NCI-H146 (cell line): ENCODE results near the gene RNU6-9.
A peak's percentile ranks its signal among the peaks of the same experiment; 100 is the strongest.
"Not testable (repeated sequence)": the region's sequence is repeated elsewhere in the genome, so short reads cannot be mapped to it uniquely, and the experiment has no call there.

ENCODE experiments used
- DNase-seq: peaks from one replicate; lab custom pipeline; 2025; lab: John Stamatoyannopoulos, UW

RNU6-9 gene

GRCh38 chr19:861756-862580, 31.3 kb upstream of the RNU6-9 start:
- peak; percentile 70 for DNase-seq

- DNase-seq = no peak
These were observed 30.5 kb upstream of the RNU6-9 start for GRCh38 chr19:862581-863314.

- DNase-seq = no peak
These were observed 30.0 kb upstream of the RNU6-9 start for GRCh38 chr19:863315-863620.

DNA sequence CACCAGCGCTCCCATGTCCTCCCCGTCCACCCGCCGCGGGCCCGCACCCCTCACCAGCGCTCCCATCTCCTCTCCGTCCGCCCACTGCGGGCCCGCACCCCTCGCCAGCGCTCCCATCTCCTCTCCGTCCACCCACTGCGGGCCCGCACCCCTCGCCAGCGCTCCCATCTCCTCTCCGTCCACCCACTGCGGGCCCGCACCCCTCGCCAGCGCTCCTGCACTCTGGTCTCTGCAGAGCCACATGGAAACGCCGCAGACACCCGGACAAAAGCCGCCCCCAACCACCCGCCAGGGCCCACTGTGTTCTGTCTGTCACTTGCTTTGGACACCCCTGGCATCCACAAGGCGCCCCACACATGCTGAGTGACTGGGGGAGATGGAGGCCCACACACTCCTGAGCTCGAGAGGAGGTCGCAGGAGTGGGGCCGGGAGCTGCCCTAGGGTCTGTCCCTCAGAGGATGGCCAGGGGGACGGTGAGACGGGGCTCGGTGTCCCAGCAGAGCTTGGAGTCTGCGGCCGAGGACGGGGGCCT, 26.4 kb upstream of the RNU6-9 start:
- no peak for DNase-seq

DNA sequence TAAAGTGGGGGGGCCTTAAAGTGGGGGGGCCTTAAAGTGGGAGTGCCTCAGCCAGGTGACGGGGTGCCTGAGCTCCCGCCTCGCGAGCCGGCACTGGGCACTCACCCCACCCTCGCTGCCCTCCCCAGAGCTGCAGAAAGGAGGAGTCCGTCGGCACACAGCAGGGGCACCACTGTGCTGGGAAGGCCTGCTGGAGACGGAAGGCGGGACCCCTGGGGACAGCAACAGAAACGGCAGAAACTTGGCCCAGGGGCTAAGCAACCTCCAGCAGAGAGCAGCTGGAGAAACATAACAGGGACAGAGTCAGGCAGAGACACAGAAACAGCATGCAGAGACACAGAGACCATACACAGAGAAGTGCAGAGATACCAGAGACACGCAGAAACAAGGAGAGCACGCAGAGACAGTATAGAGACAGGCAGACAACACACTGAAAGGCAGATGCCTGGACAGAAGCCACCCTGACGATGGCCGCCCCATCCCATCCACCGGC, 25.9 kb upstream of the RNU6-9 start:
- no peak for DNase-seq

DNA sequence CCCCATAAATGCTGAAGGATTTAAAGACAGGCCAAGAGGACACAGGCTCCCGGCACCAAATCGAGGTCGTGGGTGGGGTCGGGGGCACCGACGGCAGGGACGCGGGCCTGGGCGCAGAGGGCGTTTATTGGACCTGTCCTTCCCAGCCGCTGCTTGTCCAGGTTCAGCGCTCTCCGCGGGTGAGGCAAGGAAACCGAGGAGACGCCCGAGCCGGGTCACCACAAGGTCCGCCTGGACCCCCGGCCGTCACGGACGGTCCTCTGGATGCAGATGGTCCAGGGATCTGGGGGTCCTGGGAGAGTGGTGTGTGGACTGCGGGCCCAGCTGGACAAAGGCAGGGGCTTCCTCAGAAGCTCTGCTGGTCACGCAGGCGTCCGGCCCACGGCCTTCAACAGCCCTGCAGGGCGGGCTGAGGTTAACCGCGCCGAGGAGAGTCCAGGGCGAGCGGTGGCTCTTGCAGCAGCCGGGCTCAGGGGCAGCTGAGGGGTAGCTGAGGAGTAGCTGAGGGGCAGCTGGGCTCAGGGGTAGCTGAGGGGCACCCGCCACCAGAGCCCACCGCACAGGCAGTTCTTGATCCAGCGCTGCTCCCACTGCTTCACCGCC, 25.3 kb upstream of the RNU6-9 start:
- DNase-seq = no peak

DNA sequence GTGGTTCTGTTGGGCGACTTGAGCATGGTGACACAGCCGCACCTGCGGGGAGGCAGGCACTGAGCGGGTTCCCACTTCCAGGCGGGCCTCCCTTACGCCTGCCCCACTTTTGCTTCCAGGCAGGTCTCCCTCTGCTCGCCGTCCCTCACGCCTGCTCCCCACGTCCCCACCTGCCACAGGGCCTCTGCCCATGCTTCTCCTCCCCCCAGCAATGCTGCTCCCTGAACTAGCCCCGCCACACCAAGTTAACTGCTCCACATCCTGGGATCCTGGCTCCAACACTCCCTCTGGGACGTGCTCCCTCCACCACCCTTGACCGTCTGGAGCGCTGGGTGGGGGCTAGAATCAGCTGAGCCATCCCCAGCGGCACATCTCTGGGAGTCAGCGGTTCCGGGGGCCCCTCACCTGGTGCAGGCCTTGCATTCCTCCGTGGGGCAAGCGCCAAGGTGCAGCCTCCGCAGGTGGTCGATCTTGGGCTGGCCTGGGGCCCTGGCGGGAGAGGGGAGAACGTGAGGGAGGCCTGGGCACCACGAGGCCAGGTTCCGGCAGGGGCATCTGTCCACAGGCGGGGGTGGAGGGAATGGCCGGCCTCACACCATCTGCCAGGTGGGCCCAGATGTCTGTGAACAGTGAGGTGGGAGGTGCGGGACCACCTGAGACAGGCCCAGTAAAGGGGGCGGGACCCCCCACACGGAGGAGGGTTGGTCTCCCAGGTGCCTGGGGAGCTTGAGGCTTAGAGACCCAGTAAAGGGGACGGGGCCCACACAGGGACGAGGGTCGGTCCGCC, 24.6 kb upstream of the RNU6-9 start:
- DNase-seq = no peak

GRCh38 chr19:869245-870177, 23.8 kb upstream of the RNU6-9 start:
- DNase-seq = no peak

- DNase-seq = no peak
These were observed 23.0 kb upstream of the RNU6-9 start for GRCh38 chr19:870314-870713.

- DNase-seq = no peak
These were observed 22.3 kb upstream of the RNU6-9 start for GRCh38 chr19:870963-871401.

DNA sequence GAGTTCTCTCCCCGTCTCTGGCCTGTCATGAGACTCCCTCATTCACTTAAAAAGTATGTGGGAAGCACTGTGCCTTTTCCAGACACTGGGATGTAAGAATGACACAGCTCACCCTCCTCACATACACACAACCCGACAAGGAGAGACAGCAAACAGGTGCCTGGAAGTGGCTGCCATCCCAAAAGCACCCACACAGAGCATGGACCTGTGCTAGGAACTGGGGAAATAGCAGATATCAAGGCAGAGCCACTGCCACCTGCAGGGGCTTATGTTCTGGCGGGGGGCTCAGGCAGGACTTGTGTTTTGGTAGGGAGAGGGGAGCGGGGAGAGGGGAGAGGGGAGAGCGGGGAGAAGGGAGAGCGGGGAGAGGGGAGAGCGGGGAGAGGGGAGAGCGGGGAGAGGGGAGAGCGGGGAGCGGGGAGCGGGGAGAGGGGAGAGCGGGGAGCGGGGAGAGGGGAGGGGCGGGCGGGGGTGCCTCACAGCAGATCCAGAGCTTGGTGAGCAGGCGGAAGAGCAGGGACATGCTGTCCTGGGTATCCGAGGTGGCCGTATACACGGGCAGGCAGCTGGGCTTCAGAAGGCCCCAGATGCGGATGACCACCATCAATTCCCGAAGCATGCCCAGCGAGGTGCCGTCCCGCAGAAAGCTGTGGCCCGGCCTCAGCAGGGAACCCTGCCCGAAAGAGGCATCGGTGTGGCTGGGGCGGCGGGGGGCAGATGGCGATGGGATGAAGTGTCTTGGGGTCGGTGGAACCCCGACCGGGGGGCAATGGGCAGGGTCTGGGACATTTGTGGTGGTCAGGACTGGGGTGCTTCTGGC, 21.6 kb upstream of the RNU6-9 start:
- no peak for DNase-seq

DNA sequence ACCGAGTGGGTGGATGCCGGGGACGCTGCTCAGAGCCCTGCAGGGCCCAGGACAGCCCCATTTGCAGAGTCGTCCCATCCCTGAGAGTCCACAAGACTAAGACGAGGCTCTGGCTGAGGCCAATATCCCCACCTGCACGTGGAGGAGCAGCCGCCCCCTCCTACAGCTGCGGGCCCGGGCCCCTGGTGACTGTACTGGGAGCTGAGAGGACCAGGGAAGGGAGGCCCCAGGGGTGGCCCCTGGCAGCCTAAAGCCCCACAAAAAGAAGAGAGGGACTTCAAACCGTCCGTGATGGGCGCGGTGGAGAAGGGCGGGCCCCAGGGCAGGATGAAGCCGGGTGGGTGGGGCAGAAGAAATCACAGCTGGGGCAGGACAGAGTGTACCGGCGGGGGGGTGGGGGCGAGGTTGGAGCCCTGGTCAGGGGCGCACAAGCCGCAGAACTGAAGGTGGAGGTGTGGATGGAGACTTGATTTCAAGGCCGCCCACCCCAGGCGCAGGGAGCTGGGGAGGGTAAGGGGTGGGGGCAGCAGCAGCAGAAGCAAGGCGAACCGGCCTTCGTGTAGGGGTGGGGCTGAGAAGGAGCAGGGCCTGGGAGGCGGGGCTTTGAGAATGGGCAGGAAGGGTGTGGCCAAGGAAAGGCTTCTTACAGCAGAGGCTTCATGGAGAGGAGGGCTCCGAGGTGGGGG, 20.9 kb upstream of the RNU6-9 start:
- DNase-seq = no peak

DNA sequence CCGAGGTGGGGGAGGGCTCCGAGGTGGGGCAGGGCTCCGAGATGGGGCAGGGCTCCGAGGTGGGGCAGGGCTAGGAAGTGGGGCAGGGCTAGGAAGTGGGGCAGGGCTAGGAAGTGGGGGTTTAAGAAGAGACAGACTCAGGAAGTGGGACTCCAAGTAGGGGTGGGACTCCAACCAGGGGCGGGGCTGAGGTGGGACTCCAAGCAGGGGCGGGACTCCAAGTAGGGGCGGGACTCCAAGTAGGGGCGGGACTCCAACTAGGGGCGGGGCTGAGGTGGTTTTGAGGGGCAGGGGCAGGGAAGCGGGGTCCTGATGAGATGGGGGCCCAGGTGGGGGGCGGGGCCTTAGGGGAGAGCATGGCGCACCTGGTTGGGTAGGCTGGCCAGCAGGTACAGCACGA, 20.2 kb upstream of the RNU6-9 start:
- DNase-seq = no peak

DNA sequence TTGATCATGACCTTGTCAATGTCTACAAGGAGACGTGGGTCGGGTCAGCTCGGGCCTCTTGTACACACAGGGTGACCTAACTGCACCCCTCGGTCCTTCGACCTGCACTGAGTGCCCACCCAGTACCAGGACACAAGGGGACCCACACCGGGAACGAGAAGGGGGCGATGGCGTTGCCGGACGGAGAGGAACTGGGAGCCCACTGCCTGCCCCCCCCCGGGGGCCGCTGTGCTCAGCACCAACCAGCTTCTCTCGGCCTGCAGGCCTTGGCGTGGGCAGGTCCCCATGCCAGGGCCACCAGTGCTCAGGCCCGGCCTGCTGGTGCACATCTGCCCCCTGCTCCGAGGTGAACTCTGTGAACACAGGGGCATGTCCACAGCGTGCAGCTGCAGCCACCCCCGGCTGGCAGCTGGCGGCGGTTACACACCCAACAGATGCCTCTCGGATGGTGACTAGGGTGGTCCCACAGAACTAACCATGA, 19.7 kb upstream of the RNU6-9 start:
- no peak for DNase-seq

GRCh38 chr19:875265-875879, 17.9 kb upstream of the RNU6-9 start:
- DNase-seq = no peak

GRCh38 chr19:876089-876488, 17.2 kb upstream of the RNU6-9 start:
- DNase-seq = no peak

DNA sequence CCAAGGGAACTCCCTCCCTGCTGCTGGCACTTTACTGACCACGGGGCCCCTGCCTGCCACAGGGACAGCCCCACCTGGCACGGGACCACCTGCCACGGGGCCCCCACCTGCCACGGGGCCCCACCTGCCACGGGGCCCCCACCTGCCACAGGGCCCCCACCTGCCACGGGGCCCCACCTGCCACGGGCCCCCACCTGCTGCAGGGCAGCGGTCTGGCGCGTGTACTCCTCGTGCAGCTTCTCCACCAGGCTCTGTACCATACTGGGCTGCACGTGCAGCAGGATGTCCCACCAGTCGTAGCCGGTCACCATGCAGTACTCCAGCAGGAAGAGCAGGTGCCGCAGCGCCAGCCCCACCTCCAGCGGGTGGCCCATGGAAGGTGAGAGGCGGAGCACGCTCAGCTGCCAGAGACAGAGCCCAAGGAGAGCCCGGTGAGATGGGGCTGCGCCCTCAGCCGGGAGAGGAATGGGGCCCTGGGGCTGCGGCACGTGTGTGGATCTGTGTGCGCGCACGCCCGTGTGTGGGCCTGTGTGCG, 16.4 kb upstream of the RNU6-9 start:
- no peak for DNase-seq

- not testable (repeated sequence) for DNase-seq
These were observed 15.2 kb upstream of the RNU6-9 start for GRCh38 chr19:877992-878660.
